H9 (cell line): Measurements from ENCODE around the gene MRPL36. TPM values are rescaled to one million over a fixed set of nuclear protein-coding genes. Genes with fewer than 3 reads are reported as not detected.

Source experiments
- DNase-seq: peaks from one replicate; pipeline ENCODE4 v3.0.0-alpha.2; 2017
- H2AFZ ChIP-seq: one replicate; pipeline ENCODE4 v1.6.1; 2013; ENCODE audit warnings: mild to moderate bottlenecking, low read length, control low read depth, moderate library complexity
- H2AK5ac ChIP-seq: 2 replicates; pipeline ENCODE4 v1.6.1; 2013; ENCODE audit warnings: low read length, control low read depth, mixed read lengths; ENCODE audit not compliant: insufficient read length
- H2BK120ac ChIP-seq: one replicate; pipeline ENCODE4 v1.6.1; 2013; ENCODE audit warnings: low read depth, mild to moderate bottlenecking, low read length, control low read depth, inconsistent platforms; ENCODE audit not compliant: poor library complexity, severe bottlenecking
- H2BK12ac ChIP-seq: 2 replicates; pipeline ENCODE4 v1.6.1; 2013; ENCODE audit warnings: low read length, control low read depth, mixed read lengths, low read depth; ENCODE audit not compliant: insufficient read length
- H2BK15ac ChIP-seq: 2 replicates; pipeline ENCODE4 v1.6.1; 2013; ENCODE audit warnings: low read depth, low read length, control low read depth
- H2BK20ac ChIP-seq: one replicate; pipeline ENCODE4 v1.6.1; 2013; ENCODE audit warnings: low read depth, mild to moderate bottlenecking, low read length, control low read depth, inconsistent platforms; ENCODE audit not compliant: poor library complexity, severe bottlenecking
- H2BK5ac ChIP-seq: 2 replicates; pipeline ENCODE4 v1.6.1; 2013; ENCODE audit warnings: low read length, control low read depth, mixed read lengths; ENCODE audit not compliant: insufficient read length
- H3K14ac ChIP-seq: 2 replicates; pipeline ENCODE4 v1.6.1; 2013; ENCODE audit warnings: low read length, control low read depth; ENCODE audit not compliant: insufficient read depth
- H3K18ac ChIP-seq: 2 replicates; pipeline ENCODE4 v1.6.1; 2013; ENCODE audit warnings: low read depth, mild to moderate bottlenecking, mixed read lengths, low read length, control low read depth; ENCODE audit not compliant: insufficient read length
- H3K23ac ChIP-seq: 2 replicates; pipeline ENCODE4 v1.6.1; 2013; ENCODE audit warnings: low read length, control low read depth, mixed read lengths, low read depth; ENCODE audit not compliant: insufficient read length
- H3K23me2 ChIP-seq: 2 replicates; pipeline ENCODE4 v1.6.1; 2013; ENCODE audit warnings: low read depth, mild to moderate bottlenecking, mixed read lengths, low read length, control low read depth; ENCODE audit not compliant: insufficient read length, poor library complexity, severe bottlenecking
- H3K27ac ChIP-seq: 2 replicates; pipeline ENCODE4 v1.5.1; 2013; ENCODE audit warnings: low read length, control low read depth, mixed read lengths, low read depth; ENCODE audit not compliant: insufficient read length
- H3K27me3 ChIP-seq: 2 replicates; pipeline ENCODE4 v1.6.1; 2013; ENCODE audit warnings: low read length, control low read depth, inconsistent platforms; ENCODE audit not compliant: insufficient read depth
- H3K4ac ChIP-seq: 2 replicates; pipeline ENCODE4 v1.6.1; 2013; ENCODE audit warnings: low read depth, mild to moderate bottlenecking, control low read depth, inconsistent platforms, low read length, moderate library complexity
- H3K4me1 ChIP-seq: 2 replicates; pipeline ENCODE4 v1.6.1; 2013; ENCODE audit warnings: low read length, control low read depth, inconsistent platforms; ENCODE audit not compliant: insufficient read depth
- H3K4me2 ChIP-seq: 2 replicates; pipeline ENCODE4 v1.6.1; 2013; ENCODE audit warnings: low read length, control low read depth, mixed read lengths; ENCODE audit not compliant: insufficient read length, insufficient read depth
- H3K56ac ChIP-seq: 2 replicates; pipeline ENCODE4 v1.6.1; 2013; ENCODE audit warnings: low read depth, mild to moderate bottlenecking, mixed read lengths, low read length, control low read depth; ENCODE audit not compliant: insufficient read length
- H3K79me1 ChIP-seq: 2 replicates; pipeline ENCODE4 v1.6.1; 2013; ENCODE audit warnings: low read depth, mild to moderate bottlenecking, moderate library complexity, low read length, control low read depth, inconsistent platforms; ENCODE audit not compliant: insufficient read depth, poor library complexity, severe bottlenecking
- H3K79me2 ChIP-seq: 2 replicates; pipeline ENCODE4 v1.6.1; 2013; ENCODE audit warnings: low read length, control low read depth, inconsistent platforms; ENCODE audit not compliant: insufficient read depth
- H3K9ac ChIP-seq: 2 replicates; pipeline ENCODE4 v1.6.1; 2013; ENCODE audit warnings: low read length, control low read depth, mixed read lengths; ENCODE audit not compliant: insufficient read length; ENCODE audit errors: extremely low read depth
- H3K9me3 ChIP-seq: one replicate; pipeline ENCODE4 v1.6.1; 2013; ENCODE audit warnings: low read depth, low read length, inconsistent platforms; ENCODE audit not compliant: control insufficient read depth
- H3T11ph ChIP-seq: one replicate; pipeline ENCODE4 v1.6.1; 2013; ENCODE audit warnings: mild to moderate bottlenecking, low read length, control low read depth, inconsistent platforms
- H4K20me1 ChIP-seq: one replicate; pipeline ENCODE4 v1.6.1; 2013; ENCODE audit not compliant: control insufficient read depth, insufficient read length, insufficient read depth
- H4K5ac ChIP-seq: 2 replicates; pipeline ENCODE4 v1.6.1; 2013; ENCODE audit warnings: low read depth, mild to moderate bottlenecking, mixed read lengths, low read length, control low read depth; ENCODE audit not compliant: insufficient read length
- H4K8ac ChIP-seq: replicated peaks from 2 replicates; pipeline ENCODE4 v1.6.1; 2013; ENCODE audit warnings: low read length, control low read depth, mixed read lengths, low read depth; ENCODE audit not compliant: insufficient read length
- H4K91ac ChIP-seq: 2 replicates; pipeline ENCODE4 v1.6.1; 2013; ENCODE audit warnings: low read depth, mild to moderate bottlenecking, moderate library complexity, mixed read lengths, low read length, control low read depth; ENCODE audit not compliant: insufficient read length
- H3K27ac Mint-ChIP-seq, 3 experiments: 2 replicates in 2 of 3; 3 replicates in 1 of 3; pipeline ENCODE4 v1.8.0; 2020 to 2021; ENCODE audit warnings: mixed read lengths in 3 of 3, mild to moderate bottlenecking in 1 of 3, moderate library complexity in 1 of 3
- H3K27me3 Mint-ChIP-seq: 2 replicates; pipeline ENCODE4 v1.8.0; 2021; ENCODE audit warnings: low read depth, mild to moderate bottlenecking, moderate library complexity, mixed read lengths
- H3K36me3 Mint-ChIP-seq, 3 experiments: 2 replicates in 2 of 3; 3 replicates in 1 of 3; pipeline ENCODE4 v1.8.0; 2020 to 2021; ENCODE audit warnings: low read depth in 3 of 3, mixed read lengths in 3 of 3; ENCODE audit not compliant: insufficient read depth in 1 of 3
- H3K4me1 Mint-ChIP-seq, 2 experiments: 2 replicates each; pipeline ENCODE4 v1.8.0; 2020; ENCODE audit warnings: mixed read lengths in 2 of 2
- H3K4me3 Mint-ChIP-seq, 2 experiments: 2 replicates in 1 of 2; 3 replicates in 1 of 2; pipeline ENCODE4 v1.8.0; 2020 to 2021; ENCODE audit warnings: mild to moderate bottlenecking in 2 of 2, mixed read lengths in 2 of 2, moderate library complexity in 1 of 2
- H3K9me3 Mint-ChIP-seq, 2 experiments: 2 replicates in 1 of 2; 3 replicates in 1 of 2; pipeline ENCODE4 v1.8.0; 2020; ENCODE audit warnings: mild to moderate bottlenecking in 2 of 2, mixed read lengths in 2 of 2, moderate library complexity in 1 of 2
- CTCF ChIP-seq: fragments of 200-600 bp; sonication (generic); conservative IDR thresholded peaks from 3 replicates; pipeline ENCODE4 v1.8.0; 2021; ENCODE audit warnings: antibody characterized with exemption, mild to moderate bottlenecking
- WGBS: extraction: QIAGEN DNeasy Blood & Tissue Kit; methylation state at CpG from one replicate; pipeline ENCODE4 v1.1.7; 2013; ENCODE audit warnings: missing lambda C conversion rate, low lambda C conversion rate, mixed read lengths; ENCODE audit not compliant: insufficient read length; ENCODE audit errors: extremely low coverage; 5-methylcytosine and 5-hydroxymethylcytosine counted together
- total RNA-seq: library from RNA; stranded (reverse); gene quantifications from 2 replicates; pipeline ENCODE4 v1.2.1, GENCODE V29; 2021

The MRPL36 gene
- total RNA-seq, 1 experiment from 2014 or later, result 67.3 TPM

GRCh38 chr5:1842004-1842819 lies 42.6 kb upstream of the MRPL36 start:
- no peak overlapping the region for H3K56ac ChIP-seq
- H2AFZ ChIP-seq, result no peak overlapping the region
- H2BK15ac ChIP-seq, result no peak overlapping the region
- no peaks in the 10 kb centered on the region for H3K4me1 ChIP-seq
- H3K9ac ChIP-seq, result no peak overlapping the region
- H2BK20ac ChIP-seq, result no peak overlapping the region
- no peak for DNase-seq
- no peaks in the 10 kb centered on the region for H3K9me3 ChIP-seq
- no peaks in the 10 kb centered on the region; the same call in 1 of the 2 replicates for H3K27me3 ChIP-seq
- no peak overlapping the region for H4K5ac ChIP-seq
- H4K8ac ChIP-seq, result no peak overlapping the region
- no peaks in the 10 kb centered on the region for H4K20me1 ChIP-seq
- H2AK5ac ChIP-seq, result no peak overlapping the region
- H3K79me2 ChIP-seq, result no peaks in the 10 kb centered on the region
- Mint-ChIP-seq H3K36me3 (no peaks in the 10 kb centered on the region), H3K9me3 (no peaks in the 10 kb centered on the region), H3K4me3 (no peak overlapping the region), H3K27me3 (peaks cover 24% of the 10 kb centered on the region), H3K27ac (no peak overlapping the region), H3K4me1 (peaks cover 4 to 8% of the 10 kb centered on the region in 2 experiments)
- no peak overlapping the region for H3K18ac ChIP-seq
- no peaks in the 10 kb centered on the region for H3K23me2 ChIP-seq
- no peak for TF ChIP-seq CTCF
- H3K4me2 ChIP-seq, result no peak overlapping the region
- H3K14ac ChIP-seq, result no peak overlapping the region
- no peak overlapping the region for H3K27ac ChIP-seq
- H2BK5ac ChIP-seq, result no peak overlapping the region
- H3K4ac ChIP-seq, result no peak overlapping the region
- no peak overlapping the region for H2BK12ac ChIP-seq
- no peak overlapping the region for H4K91ac ChIP-seq
- H3K23ac ChIP-seq, result no peak overlapping the region
- H3K79me1 ChIP-seq, result no peaks in the 10 kb centered on the region
- no peak overlapping the region for H3T11ph ChIP-seq
- no CpG with 5 or more reads among the region's 17 CpGs for WGBS
- no peak overlapping the region for H2BK120ac ChIP-seq
